Measurements from ENCODE around the gene PYM1. TPM values are rescaled to one million over a fixed set of nuclear protein-coding genes. Genes with fewer than 3 reads are reported as not detected.

Gene PYM1
- total and polyA plus RNA-seq, 10 donors, result 26.7 to 54.0 (median 37.8) TPM

DNA sequence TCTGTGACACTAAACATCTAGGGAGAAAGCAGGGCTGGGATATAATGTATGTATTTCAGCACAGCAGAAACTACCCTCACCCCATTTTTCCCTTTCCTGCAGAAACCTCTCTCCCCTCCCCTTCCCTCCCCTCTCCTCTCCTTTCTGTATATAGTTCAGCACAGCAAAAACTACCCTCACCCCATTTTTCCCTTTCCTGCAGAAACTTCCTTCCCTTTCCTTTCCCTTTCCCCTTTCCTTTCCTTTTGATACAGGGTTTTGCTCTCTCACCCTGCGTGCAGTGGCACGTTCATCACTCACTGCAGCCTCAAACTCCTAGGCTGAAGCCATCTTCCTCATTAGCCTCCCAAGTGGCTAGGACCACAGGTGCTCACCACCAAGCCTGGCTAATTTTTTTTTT, 36.1 kb upstream of the PYM1 start:
- Histone ChIP-seq H3K27me3 (replicated peaks in 1 of 7) (no peaks in the 10 kb centered on the region), H3K4me1 (peaks cover 6 to 30% (median 21%) of the 10 kb centered on the region in 6 donors), H3K36me3 (peaks cover 0 to 5% (median 0%) of the 10 kb centered on the region in 6 donors), H3K9me3 (no peaks in the 10 kb centered on the region), H3K4me3 (no peak overlapping the region), H3K27ac (no peak overlapping the region)
- 73 to 94% (median 79%) methylated on average over 2 of the region's 2 CpGs for WGBS, 5 donors
- DNase-seq, result no peak
- intact Hi-C loops (cut with DNase I; ENCODE audit: low total_unique reads), result no loop called here
- TF ChIP-seq POLR2A (IDR thresholded peaks at IDR 0.05), result no peak

DNA sequence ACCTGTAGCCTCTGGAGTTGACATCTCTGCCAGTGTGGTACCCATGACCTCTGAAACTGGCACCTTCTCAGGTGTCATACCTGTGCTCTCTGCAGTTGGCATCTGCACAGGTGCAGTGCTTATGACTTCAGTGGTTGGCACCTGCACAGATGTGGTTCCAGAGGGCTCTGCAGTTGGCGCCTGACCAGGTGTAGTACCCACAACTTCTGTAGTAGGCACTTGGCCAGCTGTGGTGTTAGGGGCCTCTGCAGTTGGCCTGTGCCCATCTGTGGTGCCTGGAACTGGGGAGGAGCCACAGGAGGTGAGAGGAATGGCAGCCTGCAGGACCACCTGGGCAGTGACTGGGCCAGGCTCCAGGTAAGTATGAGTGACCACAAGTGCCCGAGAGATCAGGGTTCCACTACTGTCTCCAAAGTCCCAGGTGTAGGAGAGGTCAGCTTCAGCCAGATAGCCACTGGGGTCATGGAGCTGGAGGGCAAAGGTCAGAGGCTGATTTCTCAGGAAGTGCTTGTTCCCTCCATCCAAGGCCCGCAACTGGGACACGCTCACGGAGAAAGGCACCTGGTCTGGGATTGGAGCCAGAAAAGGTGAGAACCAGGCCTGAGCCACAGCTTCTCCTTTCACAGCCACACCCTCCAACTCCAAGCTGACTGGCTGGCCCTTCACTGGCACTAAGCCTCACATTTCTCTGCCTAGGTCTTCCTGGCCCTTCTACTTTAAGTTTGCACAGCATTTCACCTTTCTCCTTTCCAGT, 29.6 kb upstream of the PYM1 start:
- TF ChIP-seq POLR2AphosphoS5 (IDR thresholded peaks at IDR 0.05) (peak in 2 of 3 donors; percentile 31 to 38), POLR2A (IDR thresholded peaks at IDR 0.05) (no peak)
- H3K36me3 ChIP-seq, result peaks cover 0 to 36% (median 22%) of the 10 kb centered on the region in 6 donors
- peak overlapping the region in 1 of 8 donors; percentile 3 for H3K27ac ChIP-seq
- no peak for DNase-seq
- no peaks in the 10 kb centered on the region for H3K9me3 ChIP-seq
- no peaks in the 10 kb centered on the region for H3K27me3 ChIP-seq (replicated peaks in 1 of 7)
- intact Hi-C loops (cut with DNase I; ENCODE audit: low total_unique reads), result no loop called here
- H3K4me3 ChIP-seq, result no peak overlapping the region
- H3K4me1 ChIP-seq, result no peaks in the 10 kb centered on the region
- WGBS, 5 donors, result 79 to 93% (median 84%) methylated on average over 3 to 5 of the region's 5 CpGs

- no peaks in the 10 kb centered on the region for H3K9me3 ChIP-seq
- no peak overlapping the region for H3K4me3 ChIP-seq
- H3K27me3 ChIP-seq (replicated peaks in 1 of 7), result no peaks in the 10 kb centered on the region
- H3K36me3 ChIP-seq, result peaks cover 5 to 49% (median 34%) of the 10 kb centered on the region in 6 donors
- 86 to 92% (median 88%) methylated on average over 4 to 6 of the region's 6 CpGs for WGBS, 5 donors
- intact Hi-C loops (cut with DNase I; ENCODE audit: low total_unique reads), result no loop called here
- DNase-seq, result no peak
- no peaks in the 10 kb centered on the region for H3K4me1 ChIP-seq
- no peak overlapping the region for H3K27ac ChIP-seq
- TF ChIP-seq POLR2A (IDR thresholded peaks at IDR 0.05) (no peak), CTCF (IDR thresholded peaks at IDR 0.05 in 8 of 11, conservative IDR thresholded peaks at IDR 0.05 in 3 of 11) (peak in 1 of 11 experiments; percentile 28), POLR2AphosphoS5 (IDR thresholded peaks at IDR 0.05) (peak in 1 of 3 donors; percentile 56)
Observed at GRCh38 chr12:55955800-55956508, 28.3 kb upstream of the PYM1 start.

DNA sequence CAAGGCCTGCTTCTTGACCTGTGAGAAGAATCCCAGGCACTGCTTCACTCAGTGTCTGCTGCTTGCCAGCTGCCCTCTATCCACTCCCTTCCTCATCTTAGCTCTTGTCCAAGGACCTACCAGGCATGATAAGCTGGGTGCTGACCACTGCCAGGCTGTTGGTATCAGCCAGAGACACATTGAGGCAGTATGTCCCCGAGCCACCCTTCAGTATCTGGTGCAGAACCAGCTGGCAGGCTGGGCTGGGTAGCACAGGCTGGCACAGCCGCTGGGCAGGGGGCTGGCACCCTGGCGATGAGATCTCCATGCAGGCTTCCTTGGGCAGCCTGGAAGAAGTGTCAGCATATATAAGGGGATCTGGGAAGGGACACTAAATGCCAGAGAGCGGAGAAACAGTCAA, 27.6 kb upstream of the PYM1 start:
- H3K9me3 ChIP-seq, result no peaks in the 10 kb centered on the region
- H3K4me1 ChIP-seq, result no peaks in the 10 kb centered on the region
- no peak overlapping the region for H3K27ac ChIP-seq
- TF ChIP-seq POLR2AphosphoS5 (IDR thresholded peaks at IDR 0.05), result peak; percentile 46 to 77 (median 54)
- TF ChIP-seq CTCF (IDR thresholded peaks at IDR 0.05 in 8 of 11, conservative IDR thresholded peaks at IDR 0.05 in 3 of 11), result no peak
- no peak for TF ChIP-seq POLR2A (IDR thresholded peaks at IDR 0.05)
- 88 to 93% (median 89%) methylated on average over 4 of the region's 4 CpGs for WGBS, 5 donors
- H3K36me3 ChIP-seq, result peaks cover 5 to 55% (median 38%) of the 10 kb centered on the region in 6 donors
- no peaks in the 10 kb centered on the region for H3K27me3 ChIP-seq (replicated peaks in 1 of 7)
- intact Hi-C loops (cut with DNase I; ENCODE audit: low total_unique reads), result no loop called here
- no peak overlapping the region for H3K4me3 ChIP-seq
- DNase-seq, result no peak

GRCh38 chr12:55946553-55946952, 18.9 kb upstream of the PYM1 start:
- Histone ChIP-seq H3K9me3 (no peaks in the 10 kb centered on the region), H3K4me3 (no peak overlapping the region), H3K27ac (no peak overlapping the region), H3K36me3 (peaks cover 5 to 100% (median 79%) of the 10 kb centered on the region in 6 donors), H3K27me3 (replicated peaks in 1 of 7) (no peaks in the 10 kb centered on the region), H3K4me1 (no peaks in the 10 kb centered on the region)
- TF ChIP-seq POLR2A (IDR thresholded peaks at IDR 0.05), result no peak
- WGBS, 5 donors, result 83 to 92% (median 87%) methylated on average over 6 of the region's 6 CpGs
- DNase-seq, result no peak
- intact Hi-C loops (cut with DNase I; ENCODE audit: low total_unique reads), result no loop called here
